Stimulated activated naive B cell treated with anti-CD40 and anti-IgM and Interleukin-4, amounts not matched to agents 10 μg/mL and 1 μg/mL and 100 μg/mL, for 72 hours (primary cell): ENCODE results near the gene UNC119B.

Experiments
- ATAC-seq, 2 donors: fragments of 150-1000 bp; cut with Tn5 transposase; replicated peaks; 2 replicates each; pipeline ENCODE4 v1.10.0; 2021; ENCODE audit warnings: moderate library complexity in 1 of 2
- DNase-seq: peaks from one replicate; pipeline ENCODE4 v3.0.0; 2021
- H3K27ac Mint-ChIP-seq: one replicate; pipeline ENCODE4 v1.8.0; 2022; ENCODE audit warnings: mild to moderate bottlenecking, mixed read lengths
- H3K27me3 Mint-ChIP-seq, 2 donors: one replicate each; pipeline ENCODE4 v1.8.0; 2022; ENCODE audit warnings: mixed read lengths in 2 of 2
- H3K36me3 Mint-ChIP-seq, 2 donors: one replicate each; pipeline ENCODE4 v1.8.0; 2022; ENCODE audit warnings: mixed read lengths in 2 of 2, mild to moderate bottlenecking in 1 of 2
- H3K4me1 Mint-ChIP-seq, 2 donors: one replicate each; pipeline ENCODE4 v1.8.0; 2022; ENCODE audit warnings: mixed read lengths in 2 of 2, mild to moderate bottlenecking in 1 of 2
- H3K4me3 Mint-ChIP-seq, 2 donors: one replicate each; pipeline ENCODE4 v1.8.0; 2022; ENCODE audit warnings: mild to moderate bottlenecking in 2 of 2, mixed read lengths in 2 of 2, moderate library complexity in 1 of 2
- H3K9me3 Mint-ChIP-seq, 2 donors: one replicate each; pipeline ENCODE4 v1.8.0; 2022; ENCODE audit warnings: mixed read lengths in 2 of 2, mild to moderate bottlenecking in 1 of 2

Gene UNC119B

GRCh38 chr12:120751389-120751788, 41.1 kb downstream of the UNC119B start:
- H3K9me3 Mint-ChIP-seq: peaks cover 7 to 14% of the 10 kb centered on the region in 2 donors
- H3K4me1 Mint-ChIP-seq: peaks cover 6 to 7% of the 10 kb centered on the region in 2 donors
- no peak overlapping the region for H3K4me3 Mint-ChIP-seq
- H3K36me3 Mint-ChIP-seq: peaks cover 5 to 13% of the 10 kb centered on the region in 2 donors
- no peak overlapping the region for H3K27ac Mint-ChIP-seq
- no peak for DNase-seq
- no peak for ATAC-seq
- H3K27me3 Mint-ChIP-seq: peaks cover 5 to 9% of the 10 kb centered on the region in 2 donors

GRCh38 chr12:120754792-120755191, 44.5 kb downstream of the UNC119B start:
- no peak for DNase-seq
- H3K4me1 Mint-ChIP-seq: peaks cover 6 to 7% of the 10 kb centered on the region in 2 donors
- peaks cover 7 to 14% of the 10 kb centered on the region in 2 donors for H3K9me3 Mint-ChIP-seq
- peaks cover 5 to 13% of the 10 kb centered on the region in 2 donors for H3K36me3 Mint-ChIP-seq
- no peak overlapping the region for H3K4me3 Mint-ChIP-seq
- peaks cover 5 to 9% of the 10 kb centered on the region in 2 donors for H3K27me3 Mint-ChIP-seq
- ATAC-seq: no peak
- no peak overlapping the region for H3K27ac Mint-ChIP-seq

- DNase-seq: no peak
- peaks cover 6 to 7% of the 10 kb centered on the region in 2 donors for H3K4me1 Mint-ChIP-seq
- H3K36me3 Mint-ChIP-seq: peaks cover 7 to 15% of the 10 kb centered on the region in 2 donors
- H3K27ac Mint-ChIP-seq: peak overlapping the region; percentile 56
- H3K27me3 Mint-ChIP-seq: peaks cover 5 to 9% of the 10 kb centered on the region in 2 donors
- peak in 1 of 2 donors; percentile 51 for ATAC-seq
- H3K9me3 Mint-ChIP-seq: peaks cover 7 to 14% of the 10 kb centered on the region in 2 donors
- no peak overlapping the region for H3K4me3 Mint-ChIP-seq
These were observed 45.0 kb downstream of the UNC119B start for GRCh38 chr12:120755269-120755668.

GRCh38 chr12:120757226-120757742, 47.0 kb downstream of the UNC119B start:
- H3K27ac Mint-ChIP-seq: no peak overlapping the region
- H3K36me3 Mint-ChIP-seq: peaks cover 17 to 34% of the 10 kb centered on the region in 2 donors
- peaks cover 7 to 14% of the 10 kb centered on the region in 2 donors for H3K9me3 Mint-ChIP-seq
- H3K27me3 Mint-ChIP-seq: peaks cover 0 to 4% of the 10 kb centered on the region in 2 donors
- peaks cover 6 to 8% of the 10 kb centered on the region in 2 donors for H3K4me1 Mint-ChIP-seq
- DNase-seq (no peak), ATAC-seq (no peak)
- no peak overlapping the region for H3K4me3 Mint-ChIP-seq

GRCh38 chr12:120757949-120758348, 47.7 kb downstream of the UNC119B start:
- Mint-ChIP-seq H3K36me3 (peaks cover 19 to 40% of the 10 kb centered on the region in 2 donors), H3K4me3 (no peak overlapping the region), H3K4me1 (peaks cover 6 to 8% of the 10 kb centered on the region in 2 donors), H3K27ac (no peak overlapping the region), H3K27me3 (peaks cover 0 to 4% of the 10 kb centered on the region in 2 donors), H3K9me3 (peaks cover 7 to 14% of the 10 kb centered on the region in 2 donors)
- ATAC-seq (no peak), DNase-seq (no peak)

GRCh38 chr12:120758798-120759590, 48.7 kb downstream of the UNC119B start:
- Mint-ChIP-seq H3K9me3 (peaks cover 5 to 10% of the 10 kb centered on the region in 2 donors), H3K27me3 (no peaks in the 10 kb centered on the region), H3K4me3 (no peak overlapping the region), H3K27ac (no peak overlapping the region), H3K4me1 (peaks cover 6% of the 10 kb centered on the region in 2 donors), H3K36me3 (peaks cover 21 to 41% of the 10 kb centered on the region in 2 donors)
- ATAC-seq: no peak
- no peak for DNase-seq

- ATAC-seq: no peak
- H3K9me3 Mint-ChIP-seq: peaks cover 5 to 8% of the 10 kb centered on the region in 2 donors
- peaks cover 24 to 42% of the 10 kb centered on the region in 2 donors for H3K36me3 Mint-ChIP-seq
- H3K4me1 Mint-ChIP-seq: peaks cover 6% of the 10 kb centered on the region in 2 donors
- H3K27ac Mint-ChIP-seq: peak overlapping the region; percentile 74
- no peak for DNase-seq
- no peak overlapping the region for H3K4me3 Mint-ChIP-seq
- H3K27me3 Mint-ChIP-seq: no peaks in the 10 kb centered on the region
These were observed 49.5 kb downstream of the UNC119B start for GRCh38 chr12:120759591-120760348.

- Mint-ChIP-seq H3K4me3 (no peak overlapping the region), H3K36me3 (peaks cover 26 to 37% of the 10 kb centered on the region in 2 donors), H3K27ac (peak overlapping the region; percentile 74), H3K9me3 (no peaks in the 10 kb centered on the region), H3K4me1 (peaks cover under 1 to 2% of the 10 kb centered on the region in 2 donors), H3K27me3 (no peaks in the 10 kb centered on the region)
- ATAC-seq (no peak), DNase-seq (no peak)
These were observed 50.3 kb downstream of the UNC119B start for GRCh38 chr12:120760349-120761254.

- no peak for DNase-seq
- no peak for ATAC-seq
- Mint-ChIP-seq H3K4me3 (no peak overlapping the region), H3K4me1 (peaks cover 0 to 2% of the 10 kb centered on the region in 2 donors), H3K27me3 (no peaks in the 10 kb centered on the region), H3K9me3 (no peaks in the 10 kb centered on the region), H3K36me3 (peaks cover 30 to 45% of the 10 kb centered on the region in 2 donors), H3K27ac (no peak overlapping the region)
These were observed 51.3 kb downstream of the UNC119B start for GRCh38 chr12:120761519-120761934.

GRCh38 chr12:120762086-120762485, 51.8 kb downstream of the UNC119B start:
- DNase-seq (no peak), ATAC-seq (no peak)
- Mint-ChIP-seq H3K4me3 (no peak overlapping the region), H3K27me3 (no peaks in the 10 kb centered on the region), H3K36me3 (peaks cover 33 to 48% of the 10 kb centered on the region in 2 donors), H3K4me1 (peaks cover 0 to 2% of the 10 kb centered on the region in 2 donors), H3K9me3 (no peaks in the 10 kb centered on the region), H3K27ac (no peak overlapping the region)

- Mint-ChIP-seq H3K4me1 (peaks cover 2 to 4% of the 10 kb centered on the region in 2 donors), H3K27ac (peak overlapping the region; percentile 51), H3K9me3 (no peaks in the 10 kb centered on the region), H3K36me3 (peaks cover 35 to 53% of the 10 kb centered on the region in 2 donors), H3K4me3 (no peak overlapping the region), H3K27me3 (no peaks in the 10 kb centered on the region)
- no peak for ATAC-seq
- no peak for DNase-seq
These were observed 53.0 kb downstream of the UNC119B start for GRCh38 chr12:120763250-120763649.

- Mint-ChIP-seq H3K36me3 (peaks cover 45 to 63% of the 10 kb centered on the region in 2 donors), H3K9me3 (no peaks in the 10 kb centered on the region), H3K27ac (no peak overlapping the region), H3K4me3 (no peak overlapping the region), H3K27me3 (no peaks in the 10 kb centered on the region), H3K4me1 (peaks cover 6 to 11% of the 10 kb centered on the region in 2 donors)
- ATAC-seq (no peak), DNase-seq (no peak)
These were observed 54.6 kb downstream of the UNC119B start for GRCh38 chr12:120764816-120765215.

GRCh38 chr12:120766566-120766965, 56.3 kb downstream of the UNC119B start:
- no peak for DNase-seq
- Mint-ChIP-seq H3K4me1 (peaks cover 6 to 17% of the 10 kb centered on the region in 2 donors), H3K9me3 (no peaks in the 10 kb centered on the region), H3K36me3 (peaks cover 52 to 64% of the 10 kb centered on the region in 2 donors), H3K27me3 (no peaks in the 10 kb centered on the region), H3K27ac (peak overlapping the region; percentile 66), H3K4me3 (no peak overlapping the region)
- no peak for ATAC-seq
